ENCODE results near the gene CACNB4.
"Not testable (repeated sequence)": the region's sequence is repeated elsewhere in the genome, so short reads cannot be mapped to it uniquely, and the experiment has no call there.

CACNB4 gene

GRCh38 chr2:152097801-152098495 is 896 bp downstream of the CACNB4 start:
- Histone ChIP-seq H3K9me3 (ENCODE audit: insufficient read depth, low read length) (no peaks in the 10 kb centered on the region), H3K36me3 (ENCODE audit: insufficient read depth, insufficient read length, low read length) (no peaks in the 10 kb centered on the region), H3K4me1 (ENCODE audit: insufficient read depth, insufficient read length) (no peaks in the 10 kb centered on the region), H3K4me3 (ENCODE audit: insufficient read length, low read depth) (peak overlapping the region; percentile 67), H3K9ac (ENCODE audit: insufficient read length, low read depth) (peak overlapping the region; percentile 72), H3K27me3 (ENCODE audit: insufficient read depth, insufficient read length) (peaks cover 72% of the 10 kb centered on the region)
- DNase-seq (ENCODE audit: low read depth, low spot score) = no peak
- TF ChIP-seq SUZ12 (IDR thresholded peaks at IDR 0.05; ENCODE audit: extremely low read depth, insufficient read depth, insufficient read length) (peak; percentile 39), ZNF274 (IDR thresholded peaks at IDR 0.05; ENCODE audit: low read depth, low read length) (no peak)

GRCh38 chr2:152097290-152097800 is 1.5 kb downstream of the CACNB4 start:
- Histone ChIP-seq H3K4me1 (ENCODE audit: insufficient read depth, insufficient read length) (no peaks in the 10 kb centered on the region), H3K4me3 (ENCODE audit: insufficient read length, low read depth) (peak overlapping the region; percentile 67), H3K9me3 (ENCODE audit: insufficient read depth, low read length) (no peaks in the 10 kb centered on the region), H3K9ac (ENCODE audit: insufficient read length, low read depth) (peak overlapping the region; percentile 59), H3K27me3 (ENCODE audit: insufficient read depth, insufficient read length) (peaks cover 72% of the 10 kb centered on the region), H3K36me3 (ENCODE audit: insufficient read depth, insufficient read length, low read length) (no peaks in the 10 kb centered on the region)
- TF ChIP-seq ZNF274 (IDR thresholded peaks at IDR 0.05; ENCODE audit: low read depth, low read length) (no peak), YY1 (IDR thresholded peaks at IDR 0.05; ENCODE audit: insufficient read depth, insufficient read length) (no peak), SUZ12 (IDR thresholded peaks at IDR 0.05; ENCODE audit: extremely low read depth, insufficient read depth, insufficient read length) (peak; percentile 78)
- no peak for DNase-seq (ENCODE audit: low read depth, low spot score)

DNA sequence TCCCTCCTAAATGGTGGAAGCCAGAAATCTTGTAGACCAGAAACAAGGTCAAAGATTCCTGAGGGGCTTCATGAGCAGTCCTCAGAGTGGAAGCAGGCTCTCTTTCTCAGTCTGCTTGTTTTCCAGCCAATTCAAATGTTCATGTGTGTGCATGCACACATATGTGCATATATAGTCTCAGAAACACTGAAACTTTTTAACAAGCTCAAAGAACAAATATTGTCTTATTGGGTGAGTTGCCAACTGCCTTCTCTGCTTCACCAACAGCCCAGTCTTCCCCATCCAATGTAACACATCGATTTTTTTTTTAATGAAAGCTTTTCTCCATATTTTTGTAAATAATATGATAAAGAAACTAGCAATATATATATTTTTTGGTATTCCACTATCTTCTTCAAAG is 3.7 kb downstream of the CACNB4 start:
- Histone ChIP-seq H3K27me3 (ENCODE audit: insufficient read depth, insufficient read length) (peaks cover 55% of the 10 kb centered on the region), H3K4me1 (ENCODE audit: insufficient read depth, insufficient read length) (no peaks in the 10 kb centered on the region), H3K4me3 (ENCODE audit: insufficient read length, low read depth) (no peak overlapping the region), H3K36me3 (ENCODE audit: insufficient read depth, insufficient read length, low read length) (no peaks in the 10 kb centered on the region), H3K9ac (ENCODE audit: insufficient read length, low read depth) (no peak overlapping the region), H3K9me3 (ENCODE audit: insufficient read depth, low read length) (no peaks in the 10 kb centered on the region)
- no peak for DNase-seq (ENCODE audit: low read depth, low spot score)
- TF ChIP-seq SUZ12 (IDR thresholded peaks at IDR 0.05; ENCODE audit: extremely low read depth, insufficient read depth, insufficient read length) (no peak), YY1 (IDR thresholded peaks at IDR 0.05; ENCODE audit: insufficient read depth, insufficient read length) (no peak), ZNF274 (IDR thresholded peaks at IDR 0.05; ENCODE audit: low read depth, low read length) (no peak)

DNA sequence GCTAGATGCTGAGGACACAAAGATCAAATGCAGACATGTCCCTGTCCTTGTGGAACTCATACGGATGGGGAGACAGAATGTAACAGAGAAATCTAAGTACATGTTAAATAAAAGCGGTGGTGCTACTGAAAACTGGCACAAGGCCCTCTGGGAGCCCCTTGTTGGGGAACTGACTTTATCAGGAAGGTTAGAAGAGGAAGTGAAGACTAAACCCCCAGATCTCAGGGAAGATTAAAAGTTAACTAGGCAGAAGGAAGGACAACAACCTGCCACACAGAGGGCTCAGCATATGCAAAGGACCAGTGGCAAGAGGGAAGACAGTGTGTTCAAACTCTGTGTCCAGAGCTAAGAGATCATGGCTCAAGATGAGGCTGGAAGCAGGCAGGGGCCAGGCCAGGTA is 4.8 kb downstream of the CACNB4 start:
- Histone ChIP-seq H3K36me3 (ENCODE audit: insufficient read depth, insufficient read length, low read length) (no peaks in the 10 kb centered on the region), H3K4me3 (ENCODE audit: insufficient read length, low read depth) (no peak overlapping the region), H3K9ac (ENCODE audit: insufficient read length, low read depth) (no peak overlapping the region), H3K27me3 (ENCODE audit: insufficient read depth, insufficient read length) (peaks cover 44% of the 10 kb centered on the region), H3K4me1 (ENCODE audit: insufficient read depth, insufficient read length) (no peaks in the 10 kb centered on the region), H3K9me3 (ENCODE audit: insufficient read depth, low read length) (no peaks in the 10 kb centered on the region)
- no peak for DNase-seq (ENCODE audit: low read depth, low spot score)
- no peak for TF ChIP-seq ZNF274 (IDR thresholded peaks at IDR 0.05; ENCODE audit: low read depth, low read length)
- no peak for TF ChIP-seq YY1 (IDR thresholded peaks at IDR 0.05; ENCODE audit: insufficient read depth, insufficient read length)
- no peak for TF ChIP-seq SUZ12 (IDR thresholded peaks at IDR 0.05; ENCODE audit: extremely low read depth, insufficient read depth, insufficient read length)

DNA sequence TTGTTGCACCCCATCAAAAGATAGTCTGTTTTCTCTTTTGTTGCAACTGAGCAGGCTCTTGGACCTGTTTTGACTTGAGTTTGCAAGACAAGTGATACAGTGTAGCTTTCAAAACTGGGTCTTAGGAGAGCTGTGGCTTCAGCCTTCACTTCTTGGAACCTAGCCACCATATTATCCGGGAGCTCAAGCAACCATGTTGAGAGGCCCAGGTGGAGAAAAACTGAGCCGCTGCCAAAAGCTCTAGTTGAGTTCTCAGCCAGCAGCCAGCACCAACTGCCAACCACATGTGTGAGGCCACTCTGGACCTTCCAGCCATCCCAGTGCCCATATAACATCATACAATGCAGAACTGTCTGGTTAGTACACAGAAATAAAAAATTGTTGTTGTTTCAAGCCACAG is 5.4 kb downstream of the CACNB4 start:
- Histone ChIP-seq H3K9me3 (ENCODE audit: insufficient read depth, low read length) (no peaks in the 10 kb centered on the region), H3K36me3 (ENCODE audit: insufficient read depth, insufficient read length, low read length) (no peaks in the 10 kb centered on the region), H3K4me3 (ENCODE audit: insufficient read length, low read depth) (no peak overlapping the region), H3K27me3 (ENCODE audit: insufficient read depth, insufficient read length) (peaks cover 39% of the 10 kb centered on the region), H3K4me1 (ENCODE audit: insufficient read depth, insufficient read length) (no peaks in the 10 kb centered on the region), H3K9ac (ENCODE audit: insufficient read length, low read depth) (no peak overlapping the region)
- TF ChIP-seq YY1 (IDR thresholded peaks at IDR 0.05; ENCODE audit: insufficient read depth, insufficient read length) = no peak
- DNase-seq (ENCODE audit: low read depth, low spot score) = no peak

- no peaks in the 10 kb centered on the region for H3K4me1 ChIP-seq (ENCODE audit: insufficient read depth, insufficient read length)
- peaks cover 25% of the 10 kb centered on the region for H3K27me3 ChIP-seq (ENCODE audit: insufficient read depth, insufficient read length)
These were observed 6.7 kb downstream of the CACNB4 start for GRCh38 chr2:152092095-152092494.

DNA sequence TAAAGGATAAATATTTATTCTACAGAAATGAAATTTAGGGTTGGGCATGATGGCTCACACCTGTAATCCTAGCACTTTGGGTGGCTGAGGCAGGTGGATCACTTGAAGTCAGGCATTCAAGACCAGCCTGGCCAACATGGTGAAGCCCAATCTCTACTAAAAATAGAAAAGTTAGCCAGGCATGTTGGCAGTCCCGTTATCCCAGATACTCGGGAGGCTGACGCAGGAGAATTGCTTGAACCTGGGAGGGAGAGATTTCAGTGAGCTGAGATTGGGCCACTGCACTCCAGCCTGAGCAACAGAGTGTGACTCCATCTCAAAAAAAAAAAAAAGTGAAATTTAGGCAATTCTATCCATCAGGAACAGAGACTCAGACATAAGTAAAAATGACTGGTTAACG is 8.1 kb downstream of the CACNB4 start:
- not testable (repeated sequence) for H3K9me3 ChIP-seq (ENCODE audit: insufficient read depth, low read length); H3K36me3 ChIP-seq (ENCODE audit: insufficient read depth, insufficient read length, low read length); DNase-seq (ENCODE audit: low read depth, low spot score); H3K4me1 ChIP-seq (ENCODE audit: insufficient read depth, insufficient read length); H3K4me3 ChIP-seq (ENCODE audit: insufficient read length, low read depth); H3K9ac ChIP-seq (ENCODE audit: insufficient read length, low read depth)
- H3K27me3 ChIP-seq (ENCODE audit: insufficient read depth, insufficient read length) = peaks cover 11% of the 10 kb centered on the region

More at GRCh38 chr2:152092095-152092494, 6.7 kb downstream of the CACNB4 start:
- Histone ChIP-seq H3K9ac (ENCODE audit: insufficient read length, low read depth) (no peak overlapping the region), H3K9me3 (ENCODE audit: insufficient read depth, low read length) (no peaks in the 10 kb centered on the region), H3K36me3 (ENCODE audit: insufficient read depth, insufficient read length, low read length) (no peaks in the 10 kb centered on the region), H3K4me3 (ENCODE audit: insufficient read length, low read depth) (no peak overlapping the region)
- no peak for DNase-seq (ENCODE audit: low read depth, low spot score)
- no peak for TF ChIP-seq YY1 (IDR thresholded peaks at IDR 0.05; ENCODE audit: insufficient read depth, insufficient read length)

DNA sequence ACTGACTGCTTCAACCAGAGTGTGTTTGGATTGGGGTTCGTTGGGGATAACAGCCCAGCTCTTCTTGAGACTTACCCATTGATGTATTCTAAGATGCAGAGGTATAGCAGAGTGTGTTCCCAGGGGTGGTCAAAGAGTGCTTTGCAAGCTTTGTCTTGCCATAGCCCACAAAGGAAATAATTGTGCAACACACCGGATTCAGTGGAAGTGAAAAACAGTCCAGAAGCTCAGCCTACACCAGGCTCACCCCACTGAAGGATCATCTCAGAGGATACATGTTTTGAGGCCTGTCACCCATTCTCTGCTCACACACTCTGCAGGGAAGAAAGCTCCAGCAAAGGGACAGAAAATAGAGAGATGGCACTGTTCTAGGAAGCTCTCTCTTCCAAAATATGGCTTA is 9.6 kb downstream of the CACNB4 start:
- H3K4me3 ChIP-seq (ENCODE audit: insufficient read length, low read depth) = no peak overlapping the region
- TF ChIP-seq ZNF274 (IDR thresholded peaks at IDR 0.05; ENCODE audit: low read depth, low read length) (no peak), SUZ12 (IDR thresholded peaks at IDR 0.05; ENCODE audit: extremely low read depth, insufficient read depth, insufficient read length) (no peak), YY1 (IDR thresholded peaks at IDR 0.05; ENCODE audit: insufficient read depth, insufficient read length) (no peak)
- H3K36me3 ChIP-seq (ENCODE audit: insufficient read depth, insufficient read length, low read length) = no peaks in the 10 kb centered on the region
- H3K9ac ChIP-seq (ENCODE audit: insufficient read length, low read depth) = no peak overlapping the region
- H3K4me1 ChIP-seq (ENCODE audit: insufficient read depth, insufficient read length) = no peaks in the 10 kb centered on the region
- H3K9me3 ChIP-seq (ENCODE audit: insufficient read depth, low read length) = no peaks in the 10 kb centered on the region
- no peak for DNase-seq (ENCODE audit: low read depth, low spot score)
- no peaks in the 10 kb centered on the region for H3K27me3 ChIP-seq (ENCODE audit: insufficient read depth, insufficient read length)
